HG02610 (cell line): ENCODE data around the gene KIF1A.
"Not testable (repeated sequence)": the region's sequence is repeated elsewhere in the genome, so short reads cannot be mapped to it uniquely, and the experiment has no call there.

Source experiments
- ATAC-seq: cut with Tn5 transposase; IDR thresholded peaks from one replicate; pipeline ENCODE4 v1.9.1; 2021; ENCODE audit warnings: mild to moderate bottlenecking, moderate library complexity; ENCODE audit not compliant: unreplicated experiment

The KIF1A gene

GRCh38 chr2:240704651-240705050, 115.4 kb downstream of the KIF1A start:
- ATAC-seq = no peak

GRCh38 chr2:240703417-240704341, 116.3 kb downstream of the KIF1A start:
- no peak for ATAC-seq

DNA sequence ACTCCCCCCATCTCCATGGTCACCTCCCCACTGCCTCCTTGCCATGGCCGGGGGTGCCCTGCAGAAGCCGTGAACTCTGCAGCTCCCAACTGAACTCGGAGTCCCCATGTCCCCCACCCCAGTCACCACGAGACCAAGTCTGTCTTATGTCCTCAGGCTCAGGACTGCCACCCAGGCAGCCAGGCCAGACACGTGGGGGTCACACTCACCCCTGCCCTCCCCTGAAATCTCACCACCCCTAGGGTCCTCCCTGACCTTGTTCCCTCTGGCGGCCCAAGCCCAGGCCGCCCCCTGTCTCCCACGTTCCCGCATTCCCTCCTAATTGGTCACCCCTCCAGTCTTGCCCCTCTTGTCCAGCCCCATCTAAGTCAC, 117.4 kb downstream of the KIF1A start:
- ATAC-seq = no peak

DNA sequence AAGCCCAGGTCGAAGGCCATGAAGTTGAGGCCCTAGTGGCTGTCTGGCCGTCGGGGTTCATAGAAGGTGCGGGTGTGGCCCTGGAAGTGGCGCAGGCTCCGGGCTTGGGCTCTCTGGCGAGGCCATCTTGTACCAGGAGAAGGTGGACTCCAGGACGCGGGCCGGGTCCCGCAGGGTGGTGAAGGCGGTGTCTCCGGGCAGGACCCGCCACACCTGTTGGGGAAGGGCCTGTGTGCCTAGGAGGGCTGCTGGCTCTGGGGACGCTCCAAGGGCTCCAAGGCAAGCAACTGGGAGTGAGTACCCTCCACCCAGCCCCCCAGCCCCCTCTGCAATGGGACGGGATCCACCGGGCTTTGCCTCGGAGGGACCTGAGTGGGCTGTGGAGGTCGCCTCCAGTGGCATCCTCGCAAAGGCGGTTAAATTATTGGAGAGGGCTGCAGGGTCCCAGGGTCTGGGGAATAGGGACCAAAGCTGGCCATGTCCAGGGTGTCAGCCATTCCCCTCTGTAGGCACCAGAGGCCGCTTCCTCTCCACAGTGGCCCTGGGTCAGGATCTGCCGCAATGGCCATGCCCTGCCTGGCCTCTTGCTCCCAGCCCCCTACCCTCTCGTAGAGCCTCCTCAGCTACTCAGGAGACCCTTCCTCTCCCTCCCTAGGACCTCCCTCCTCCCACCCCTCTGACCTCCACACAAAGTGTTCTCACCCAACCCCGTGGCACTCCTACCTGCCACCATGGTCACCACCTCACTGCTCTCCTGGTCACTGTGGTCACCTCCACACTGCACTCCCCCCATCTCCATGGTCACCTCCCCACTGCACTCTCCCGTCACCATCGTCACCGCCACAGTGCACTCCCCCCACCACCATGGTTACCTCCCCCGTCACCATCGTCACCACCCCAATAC, 118.0 kb downstream of the KIF1A start:
- ATAC-seq = no peak

DNA sequence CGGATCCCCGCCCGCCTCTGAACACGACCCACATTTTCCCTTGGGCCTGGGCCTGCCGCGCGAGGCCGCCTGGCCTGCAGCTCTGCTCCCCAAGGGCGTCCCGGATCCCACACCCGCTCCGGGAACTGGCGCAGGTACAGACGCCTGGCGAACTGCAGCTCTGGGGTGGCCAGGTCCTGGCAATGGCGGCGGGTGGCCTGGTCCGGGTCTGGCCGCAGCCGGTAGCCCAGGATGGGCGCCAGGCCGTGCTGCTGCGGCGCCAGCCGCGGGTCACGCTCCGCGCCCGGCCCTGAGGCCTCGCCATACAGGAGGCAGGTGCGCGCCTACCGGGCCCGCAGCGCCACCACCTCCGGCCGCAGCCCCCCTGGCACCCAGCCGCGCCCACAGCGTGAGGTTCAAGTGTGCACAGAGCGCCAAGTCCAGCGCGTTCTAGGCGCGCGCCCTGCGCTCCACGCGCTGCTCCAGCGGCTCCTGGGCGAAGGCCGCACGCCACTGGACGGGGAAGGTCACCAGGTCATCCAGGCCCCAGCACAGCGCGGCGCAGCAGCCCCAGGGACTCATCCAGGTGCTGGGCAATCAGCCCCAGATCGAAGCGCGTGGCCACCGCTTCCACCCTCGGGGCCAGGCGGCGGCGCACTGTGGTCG, 118.8 kb downstream of the KIF1A start:
- ATAC-seq = no peak

DNA sequence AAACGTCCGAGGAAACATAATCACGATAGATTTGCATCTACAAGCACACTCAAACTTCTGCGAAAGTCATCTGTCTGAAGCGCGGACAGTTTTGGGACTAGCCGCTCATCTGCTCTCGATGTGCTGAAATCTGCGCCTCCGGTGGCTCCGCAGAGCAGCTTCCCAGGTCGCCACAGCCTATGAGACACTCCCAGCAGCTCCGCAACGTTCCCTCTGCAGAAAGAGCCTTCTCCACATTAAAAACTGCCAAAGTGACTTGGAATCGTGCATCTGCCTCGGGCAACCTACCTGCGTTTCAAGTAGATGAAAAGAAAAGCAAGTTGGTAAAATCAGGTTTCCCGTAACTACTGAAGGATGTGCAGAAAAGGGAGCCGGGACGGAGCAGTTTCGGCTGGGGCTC, 119.4 kb downstream of the KIF1A start:
- ATAC-seq = not testable (repeated sequence)

DNA sequence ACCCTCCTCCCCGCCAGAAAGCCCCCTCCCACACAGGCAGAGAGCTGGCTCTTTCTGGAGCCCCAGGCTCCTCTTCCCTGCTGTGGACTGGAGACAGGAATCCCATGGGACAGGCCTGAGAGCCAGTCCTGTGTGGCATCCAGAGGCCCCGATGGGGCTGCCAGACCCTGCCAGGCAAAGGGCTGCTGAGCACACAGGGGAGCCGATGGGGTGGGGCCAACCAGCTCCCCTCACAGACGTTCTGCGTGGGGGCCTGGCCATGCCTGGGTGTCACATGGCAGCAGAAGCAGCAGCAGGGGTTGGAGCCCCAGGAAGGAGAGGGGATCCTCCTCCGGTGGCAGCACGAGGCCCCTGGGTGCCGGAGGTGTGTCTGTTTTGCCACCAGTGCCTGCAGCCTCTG, 120.2 kb downstream of the KIF1A start:
- not testable (repeated sequence) for ATAC-seq

GRCh38 chr2:240698852-240699561, 121.0 kb downstream of the KIF1A start:
- not testable (repeated sequence) for ATAC-seq

DNA sequence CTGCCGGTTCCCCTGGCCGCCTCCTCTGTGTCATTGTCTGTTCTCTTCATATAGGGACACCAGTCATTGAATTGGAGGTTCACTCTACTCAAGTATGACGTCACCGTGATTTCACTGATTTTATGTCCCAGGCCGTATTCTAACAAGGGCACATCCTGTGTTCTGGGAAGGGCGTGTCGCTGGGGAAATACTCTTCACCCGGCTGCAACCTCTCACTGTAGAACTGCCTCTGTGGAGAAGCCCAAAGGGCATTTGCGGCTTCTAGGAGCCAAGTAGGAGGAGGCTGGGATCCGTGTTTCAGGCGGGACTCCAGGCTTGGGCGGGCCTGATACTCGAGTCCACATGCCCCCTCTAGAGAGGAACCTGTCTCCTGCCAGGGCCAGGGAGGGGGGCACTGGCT, 123.5 kb downstream of the KIF1A start:
- not testable (repeated sequence) for ATAC-seq

DNA sequence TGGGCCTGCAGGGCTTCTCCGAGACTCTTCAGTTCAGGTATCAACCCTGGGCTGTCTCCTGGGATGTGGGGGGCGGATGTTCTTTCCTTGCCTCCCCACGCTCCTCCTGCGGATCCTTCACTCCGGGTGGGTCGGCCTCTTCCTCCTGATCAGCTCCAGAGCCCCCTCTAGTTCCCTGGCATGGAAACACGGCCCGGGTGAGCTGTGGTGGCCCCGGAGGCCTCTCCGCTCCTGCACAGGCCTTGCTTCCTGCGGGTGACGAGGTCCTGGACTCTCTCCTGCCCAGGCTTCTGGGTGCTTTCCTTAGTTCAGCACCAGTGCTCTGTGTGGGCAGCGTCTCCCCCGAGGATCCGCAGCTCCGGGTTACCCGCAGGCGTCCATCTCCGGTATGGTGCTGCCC, 124.4 kb downstream of the KIF1A start:
- not testable (repeated sequence) for ATAC-seq

GRCh38 chr2:240694304-240694703, 125.7 kb downstream of the KIF1A start:
- not testable (repeated sequence) for ATAC-seq

- ATAC-seq = not testable (repeated sequence)
Measured at GRCh38 chr2:240692583-240693561, 127.1 kb downstream of the KIF1A start.

DNA sequence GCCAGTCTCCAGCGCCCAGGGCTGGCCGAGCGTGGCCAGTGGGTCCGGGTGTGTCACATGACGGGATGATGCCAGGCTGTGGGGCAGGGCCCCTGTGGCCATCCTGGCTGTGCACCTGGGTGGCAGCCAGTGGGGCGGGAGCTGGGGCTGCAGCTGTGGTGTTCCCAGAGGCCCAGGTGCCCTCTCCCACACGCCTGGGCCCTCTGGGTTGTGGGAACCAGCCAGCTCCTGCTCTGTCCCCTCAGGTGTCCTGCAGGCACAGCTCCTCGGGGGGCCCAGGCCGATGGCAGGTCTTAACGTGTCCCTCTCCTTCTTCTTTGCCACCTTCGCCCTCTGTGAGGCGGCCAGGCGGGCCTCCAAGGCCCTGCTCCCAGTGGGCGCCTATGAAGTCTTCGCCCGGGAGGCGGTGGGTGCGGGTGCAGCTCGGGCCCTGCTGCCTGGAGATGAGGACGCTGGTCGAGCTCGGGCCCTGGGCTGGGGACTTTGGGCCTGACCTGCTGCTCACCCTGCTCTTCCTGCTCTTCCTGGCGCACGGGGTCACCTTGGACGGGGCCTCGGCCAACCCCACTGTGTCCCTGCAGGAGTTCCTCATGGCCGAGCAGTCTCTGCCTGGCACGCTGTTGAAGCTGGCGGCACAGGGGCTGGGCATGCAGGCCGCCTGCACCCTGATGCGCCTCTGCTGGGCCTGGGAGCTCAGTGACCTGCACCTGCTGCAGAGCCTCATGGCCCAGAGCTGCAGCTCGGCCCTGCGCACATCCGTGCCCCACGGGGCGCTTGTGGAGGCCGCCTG, 128.2 kb downstream of the KIF1A start, which contains the start of gene AQP12A:
TSS of gene AQP12A (plus strand) at position 236 of the 790 bp plus-strand sequence. CDS start at position 284, 48 bp downstream.
- not testable (repeated sequence) for ATAC-seq

- not testable (repeated sequence) for ATAC-seq
Measured at GRCh38 chr2:240691075-240691427, 129.0 kb downstream of the KIF1A start.

GRCh38 chr2:240690421-240691074, 129.5 kb downstream of the KIF1A start:
- ATAC-seq = not testable (repeated sequence)

DNA sequence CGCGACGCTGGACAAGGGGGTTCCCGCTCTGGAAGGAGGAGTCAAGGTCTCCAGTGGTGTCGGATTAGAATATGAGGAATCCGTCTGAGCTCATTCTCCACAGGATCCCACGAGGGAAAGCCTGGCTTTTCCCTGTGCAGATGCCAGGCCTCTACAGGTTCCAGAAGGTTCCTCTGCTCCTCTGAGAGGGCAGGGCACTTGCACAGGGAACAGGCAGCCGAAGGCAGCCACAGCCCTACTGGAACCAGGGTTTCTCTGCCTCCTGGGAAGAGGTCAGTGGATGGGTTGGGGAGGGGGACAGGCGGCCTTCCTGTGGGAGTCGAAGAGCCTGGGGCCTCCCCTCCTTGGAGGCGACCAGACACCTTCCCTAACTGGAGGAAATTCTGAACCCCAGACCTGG, 130.0 kb downstream of the KIF1A start:
- ATAC-seq = no peak

GRCh38 chr2:240688553-240688919, 131.5 kb downstream of the KIF1A start:
- ATAC-seq = no peak
